GM12801 (cell line): ENCODE results near the gene HSPA4L.

Experiments
- CTCF ChIP-seq: IDR thresholded peaks from one replicate; pipeline ENCODE4 v1.5.1; 2011; ENCODE audit warnings: control low read depth; ENCODE audit not compliant: insufficient read length; ENCODE audit errors: extremely low read depth

The HSPA4L gene

DNA sequence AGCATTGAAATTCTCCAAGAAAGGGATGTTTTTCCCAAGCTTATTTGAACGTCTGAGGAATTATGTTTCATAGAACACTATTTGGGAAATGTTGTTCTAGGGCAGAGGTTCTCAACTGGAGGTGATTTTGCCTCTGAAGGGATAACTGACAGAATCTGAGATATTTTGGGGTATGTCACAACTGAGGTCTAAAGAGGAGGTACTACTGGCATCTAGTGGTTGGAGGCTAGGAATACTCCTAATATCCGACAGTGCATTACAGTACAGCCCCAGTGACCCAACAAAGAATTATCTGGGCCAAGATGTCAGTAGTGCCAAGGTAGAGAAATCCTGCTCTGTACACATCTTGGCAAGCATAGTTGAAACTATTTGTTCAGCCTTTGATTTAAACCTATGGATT lies 6.4 kb downstream of the HSPA4L start:
- TF ChIP-seq CTCF, result no peak

DNA sequence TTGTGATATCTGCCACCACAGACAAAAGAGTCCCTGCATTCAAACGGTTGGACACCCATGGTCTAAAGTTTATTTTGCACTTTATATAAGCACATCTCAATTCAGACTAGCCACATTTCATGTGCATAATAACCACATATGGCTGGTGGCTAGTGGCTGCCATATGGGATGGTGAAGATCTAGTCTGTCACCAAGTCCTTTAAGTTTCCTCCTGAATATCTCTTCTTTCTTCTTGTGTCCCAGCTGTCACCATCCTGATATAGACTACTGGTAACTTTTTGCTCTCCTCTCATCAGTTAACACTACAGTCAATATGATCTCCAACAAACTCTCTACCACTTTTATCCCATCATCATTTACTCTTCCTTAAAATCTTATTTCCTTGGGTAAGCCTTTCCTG lies 9.3 kb downstream of the HSPA4L start:
- TF ChIP-seq CTCF, result no peak

DNA sequence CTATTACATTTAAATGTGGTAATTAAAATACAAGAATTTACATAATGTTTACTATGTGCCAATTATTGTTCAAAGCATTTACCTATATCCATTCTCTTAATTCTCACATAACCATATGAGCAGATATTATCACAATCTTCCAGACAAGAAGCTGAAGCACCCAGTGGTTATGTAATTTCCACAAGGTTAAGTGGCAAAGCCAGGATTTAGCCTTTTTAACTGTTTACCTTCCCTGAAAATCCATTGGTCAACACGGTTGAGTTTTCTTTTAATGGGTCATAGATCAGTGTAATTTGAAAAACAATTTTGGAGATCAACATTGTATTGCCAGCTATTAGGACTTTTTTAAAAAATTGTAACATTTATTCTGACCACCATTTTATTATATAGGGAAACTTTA lies 11.4 kb downstream of the HSPA4L start:
- TF ChIP-seq CTCF, result no peak

DNA sequence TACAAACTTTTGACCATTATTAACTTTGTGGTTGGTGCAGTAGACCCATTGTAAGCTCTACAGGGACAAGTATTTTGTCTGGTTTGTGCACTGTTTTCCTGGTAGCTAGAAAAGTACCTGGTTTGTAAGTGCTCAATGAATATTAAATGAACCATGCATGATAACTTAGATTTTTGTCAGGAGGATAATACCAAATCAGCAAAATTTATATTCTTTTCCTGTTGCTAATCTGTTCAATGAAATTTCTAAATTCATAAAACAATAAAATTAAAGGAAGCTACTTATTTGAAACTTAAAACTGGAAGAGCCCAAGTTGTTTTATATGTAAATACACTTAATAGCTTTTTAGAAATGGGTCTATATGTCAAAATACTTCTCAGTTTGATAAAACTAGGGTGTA lies 17.6 kb downstream of the HSPA4L start:
- no peak for TF ChIP-seq CTCF

DNA sequence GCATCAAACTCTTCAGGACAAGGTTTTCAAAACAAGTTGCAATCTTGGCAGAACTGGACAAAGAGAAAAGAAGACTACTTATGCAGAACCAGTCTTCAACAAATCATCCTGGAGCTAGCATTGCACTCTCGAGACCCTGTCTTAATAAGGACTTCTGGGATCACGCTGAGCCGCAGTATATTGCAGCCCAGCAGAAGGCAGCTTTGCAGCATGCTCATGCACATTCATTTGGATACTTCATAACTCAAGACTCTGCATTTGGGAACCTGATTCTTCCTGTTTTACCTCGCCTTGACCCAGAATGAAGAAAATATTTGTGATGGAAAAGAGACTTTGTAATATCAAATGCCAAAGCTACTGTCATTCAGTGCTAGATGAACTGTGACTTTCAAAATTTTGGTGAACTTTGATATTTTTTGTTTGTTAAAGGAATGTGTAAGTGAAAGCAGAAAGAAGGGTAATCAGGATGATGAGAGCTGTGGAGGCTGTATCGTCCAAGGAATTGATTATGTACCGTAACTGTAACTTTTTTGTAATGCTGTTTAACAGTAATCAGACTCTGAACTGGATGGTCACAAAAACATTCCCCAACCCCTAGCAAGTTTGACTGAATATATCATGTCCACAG lies 27.2 kb downstream of the HSPA4L start:
- no peak for TF ChIP-seq CTCF

- TF ChIP-seq CTCF, result no peak
Measured at GRCh38 chr4:127810551-127810950, 28.4 kb downstream of the HSPA4L start.

- no peak for TF ChIP-seq CTCF
Measured at GRCh38 chr4:127822430-127822829, 40.3 kb downstream of the HSPA4L start.

- no peak for TF ChIP-seq CTCF
Measured at GRCh38 chr4:127828121-127828520, 46.0 kb downstream of the HSPA4L start.
